HG03039 (cell line): ENCODE results near the gene LCN6.
"Not testable (repeated sequence)": the region's sequence is repeated elsewhere in the genome, so short reads cannot be mapped to it uniquely, and the experiment has no call there.

ENCODE experiments used
- ATAC-seq: cut with Tn5 transposase; IDR thresholded peaks from one replicate; pipeline ENCODE4 v1.9.1; 2021; ENCODE audit warnings: mild to moderate bottlenecking, moderate library complexity; ENCODE audit not compliant: unreplicated experiment

Gene LCN6

DNA sequence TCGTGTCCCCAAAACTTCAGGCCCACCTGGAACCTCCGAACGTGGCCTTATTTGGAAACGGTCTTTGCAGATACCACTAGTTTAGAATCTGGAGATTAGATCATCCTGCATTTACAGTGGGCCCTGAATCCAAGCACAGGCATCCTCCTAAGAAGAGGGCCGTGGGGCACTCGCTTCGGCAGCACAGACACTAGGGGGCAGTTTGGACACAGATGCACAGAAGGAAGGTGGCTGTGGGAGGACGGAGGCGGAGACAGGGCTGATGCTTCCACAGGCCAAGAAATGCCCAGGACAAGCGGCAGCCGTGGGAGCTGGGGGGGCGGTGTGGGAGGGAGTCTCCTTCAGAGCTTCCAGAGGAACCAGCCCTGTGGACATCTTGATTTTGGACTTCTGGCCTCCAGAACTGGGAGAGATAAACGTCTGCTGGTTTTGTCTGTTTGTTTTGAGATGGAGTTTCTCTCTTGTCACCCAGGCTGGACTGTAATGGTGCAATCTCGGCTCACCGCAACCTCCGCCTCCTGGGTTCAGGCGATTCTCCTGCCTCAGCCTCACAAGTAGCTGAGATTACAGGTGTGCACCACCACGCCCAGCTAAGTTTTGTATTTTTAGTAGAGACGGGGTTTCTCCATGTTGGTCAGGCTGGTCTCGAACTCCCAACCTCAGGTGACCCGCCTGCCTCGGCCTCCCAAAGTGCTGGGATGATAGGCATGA lies 12.7 kb upstream of the LCN6 start:
- ATAC-seq, result not testable (repeated sequence)

DNA sequence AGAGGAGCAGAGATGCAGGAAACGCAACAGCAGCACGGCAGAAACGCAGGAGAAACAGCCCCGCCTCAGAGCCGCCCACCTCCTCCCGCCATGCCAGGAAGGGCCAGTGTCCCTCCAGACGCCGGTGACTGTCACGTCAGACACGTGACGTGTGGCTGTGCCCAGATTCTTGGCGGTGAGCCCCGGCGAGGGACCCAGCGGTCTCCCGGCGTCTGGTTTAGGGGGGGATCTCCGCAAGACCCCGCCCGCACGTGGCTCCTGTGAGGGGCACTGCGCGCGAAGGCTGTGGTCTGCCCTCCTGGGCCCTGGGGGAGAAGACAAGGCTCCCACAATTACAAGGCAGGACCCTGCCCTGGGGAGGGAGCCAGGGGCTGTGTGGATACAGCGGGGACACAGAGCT lies 12.1 kb upstream of the LCN6 start:
- ATAC-seq, result no peak

GRCh38 chr9:136759436-136760325 lies 11.4 kb upstream of the LCN6 start:
- ATAC-seq, result no peak

DNA sequence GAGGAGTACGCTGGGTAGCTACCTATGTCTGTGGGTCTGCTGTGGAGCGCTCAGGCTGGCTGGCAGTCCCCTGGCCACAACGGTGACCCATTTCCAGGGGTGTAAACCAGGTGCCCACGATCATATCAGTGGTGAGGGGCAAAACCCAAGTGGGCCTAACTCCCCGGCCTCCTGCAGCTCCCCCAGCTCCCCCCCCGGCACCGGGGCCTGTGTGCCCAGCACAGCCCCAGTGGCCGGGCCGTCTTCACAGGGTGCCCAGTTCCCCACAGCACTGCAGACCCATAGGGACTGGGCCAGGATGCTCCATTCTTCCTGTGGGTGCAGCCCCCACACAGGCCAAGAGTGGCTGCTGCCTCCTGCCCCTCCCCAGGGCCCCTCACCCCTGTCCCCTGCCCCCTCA lies 10.7 kb upstream of the LCN6 start:
- ATAC-seq, result no peak

DNA sequence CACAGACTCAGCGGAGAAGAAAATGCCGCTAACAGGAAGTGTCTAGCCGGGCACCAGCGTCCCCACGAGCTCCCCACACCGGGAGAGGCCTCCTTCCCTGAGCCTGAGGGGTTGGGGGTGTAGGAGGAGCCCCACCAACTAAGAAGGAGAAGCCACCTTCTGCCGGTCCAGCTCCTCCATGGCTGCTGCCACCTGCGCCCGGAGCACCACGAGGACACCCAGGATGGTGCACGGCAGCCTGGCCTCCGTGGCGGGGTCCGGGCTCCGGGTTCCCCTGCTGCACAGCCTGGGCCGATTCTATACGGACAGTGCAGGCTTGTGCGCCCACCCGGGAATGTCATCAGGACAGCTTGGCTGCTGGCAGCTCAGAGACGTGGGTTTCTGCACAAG lies 9.4 kb upstream of the LCN6 start:
- no peak for ATAC-seq

GRCh38 chr9:136757328-136757727 lies 9.0 kb upstream of the LCN6 start:
- no peak for ATAC-seq

DNA sequence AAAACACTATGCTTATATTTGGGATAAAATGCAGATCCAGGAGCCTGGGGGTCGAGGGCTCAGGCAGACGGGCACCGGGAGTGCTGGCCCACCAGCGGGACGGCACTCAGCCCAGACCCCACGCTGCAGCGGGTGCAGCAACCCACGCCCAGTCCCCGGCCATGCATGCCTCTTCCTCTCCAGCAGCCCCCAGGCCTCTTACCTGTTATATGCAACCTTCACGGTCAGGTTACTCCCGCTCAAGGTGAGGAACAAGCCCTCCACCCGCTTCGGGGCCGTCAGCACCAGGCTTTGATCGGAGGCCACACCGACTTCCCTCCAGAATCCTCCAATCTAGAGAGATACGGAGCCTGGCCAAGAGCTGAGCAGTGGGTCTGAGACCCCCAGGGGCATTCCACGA lies 8.5 kb upstream of the LCN6 start:
- ATAC-seq, result no peak

DNA sequence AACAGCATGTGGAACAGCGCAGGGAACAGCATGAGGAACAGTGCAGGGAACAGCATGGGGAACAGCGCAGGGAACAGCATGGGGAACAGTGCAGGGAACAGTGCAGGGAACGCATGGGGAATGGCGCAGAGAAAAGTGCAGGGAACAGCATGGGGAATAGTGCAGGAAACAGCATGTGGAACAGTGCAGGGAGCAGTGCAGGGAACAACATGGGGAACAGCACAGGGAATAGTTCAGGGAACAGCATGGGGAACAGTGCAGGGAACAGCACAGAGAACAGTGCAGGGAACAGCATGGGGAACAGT lies 7.8 kb upstream of the LCN6 start:
- no peak for ATAC-seq

DNA sequence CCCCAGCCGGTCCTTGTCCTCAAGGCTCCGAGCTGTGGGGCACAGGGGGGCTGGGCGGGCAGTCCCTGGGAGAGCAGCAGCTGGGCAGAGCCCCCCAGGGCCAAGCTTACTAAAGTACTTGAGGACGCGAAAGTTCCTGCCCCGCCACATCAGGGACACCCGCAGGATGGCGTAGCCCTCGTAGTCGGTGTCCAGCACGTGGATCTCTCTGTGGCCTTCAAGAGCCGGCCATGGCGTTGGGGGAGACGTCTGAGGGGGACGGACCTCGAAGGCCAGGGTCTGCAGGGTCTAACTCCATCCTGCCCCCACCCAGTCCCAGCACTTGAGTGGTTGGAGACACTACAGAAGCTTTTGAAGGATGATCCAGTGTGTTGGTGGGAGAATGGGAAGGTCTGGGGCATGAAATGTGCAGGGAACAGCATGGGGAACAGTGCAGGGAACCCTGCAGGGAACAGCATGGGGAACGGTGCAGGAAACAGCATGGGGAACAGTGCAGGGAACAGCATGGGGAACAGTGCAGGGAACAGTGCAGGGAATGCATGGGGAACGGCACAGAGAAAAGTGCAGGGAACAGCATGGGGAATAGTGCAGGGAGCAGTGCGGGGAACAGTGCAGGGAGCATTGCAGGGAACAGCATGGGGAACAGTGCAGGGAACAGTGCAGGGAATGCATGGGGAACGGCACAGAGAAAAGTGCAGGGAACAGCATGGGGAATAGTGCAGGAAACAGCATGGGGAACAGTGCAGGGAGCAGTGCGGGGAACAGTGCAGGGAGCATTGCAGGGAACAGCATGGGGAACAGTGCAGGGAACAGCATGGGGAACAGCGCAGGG lies 7.2 kb upstream of the LCN6 start:
- ATAC-seq, result not testable (repeated sequence)

DNA sequence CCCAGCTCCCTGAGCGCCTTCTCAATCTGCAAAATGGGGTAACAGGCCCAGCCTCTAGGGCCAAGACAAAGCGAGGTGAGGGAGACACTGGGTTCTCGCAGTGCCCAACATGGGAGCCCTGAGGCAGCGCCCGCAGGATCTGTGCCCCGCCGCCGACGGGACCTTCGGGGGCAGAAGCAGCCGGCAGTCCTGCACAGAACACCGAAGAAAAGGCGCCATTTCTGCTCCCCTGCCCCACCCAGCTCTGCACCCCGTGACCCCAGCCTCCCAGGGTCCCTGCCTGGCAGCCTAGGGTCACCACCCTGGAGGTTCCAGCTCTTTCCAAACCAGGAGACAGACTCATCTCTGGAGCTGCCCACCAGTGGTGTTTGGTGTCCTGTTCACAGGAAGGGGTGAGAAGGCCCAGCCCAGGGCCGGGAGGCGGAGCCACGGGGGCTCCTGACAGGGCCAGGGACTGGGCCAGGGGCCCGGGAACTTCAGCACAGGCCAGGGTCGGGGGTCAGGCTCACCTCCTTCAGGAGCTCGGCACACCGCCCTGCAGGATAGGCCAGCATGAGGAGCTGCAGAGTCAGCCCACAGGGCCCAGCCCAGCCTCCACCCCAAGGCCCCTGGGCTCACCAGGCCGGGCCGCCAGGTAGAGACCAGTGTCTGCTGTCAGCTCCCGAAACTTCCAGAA lies 6.4 kb upstream of the LCN6 start:
- ATAC-seq, result no peak

DNA sequence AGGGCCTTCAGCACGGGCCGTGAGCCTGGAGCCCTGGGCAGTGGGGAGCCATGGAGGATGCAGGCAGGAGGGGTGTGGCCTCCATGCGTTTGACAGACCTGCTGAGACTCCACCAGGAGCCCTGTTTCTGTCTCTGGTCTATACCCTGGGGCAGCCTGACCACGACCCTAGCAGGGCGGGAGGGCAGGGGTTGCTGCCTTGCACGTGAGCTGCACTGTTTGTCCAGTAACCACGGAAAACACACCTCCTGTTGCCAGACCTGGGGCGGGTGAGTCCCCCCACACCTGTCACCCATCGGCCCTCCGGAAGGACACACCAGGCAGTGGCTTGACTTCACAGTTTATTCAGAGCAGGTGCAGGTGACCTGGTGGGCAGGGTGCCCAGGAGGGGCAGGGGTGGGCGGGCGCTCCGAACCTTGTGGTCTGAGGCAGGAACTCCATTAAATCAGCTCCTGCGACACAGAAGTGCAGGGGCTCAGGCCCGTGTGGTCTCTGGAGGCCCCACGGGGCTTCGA lies 5.8 kb upstream of the LCN6 start:
- no peak for ATAC-seq

GRCh38 chr9:136753371-136754058 lies 5.2 kb upstream of the LCN6 start:
- no peak for ATAC-seq

- no peak for ATAC-seq
Observed at GRCh38 chr9:136751814-136752213, 3.5 kb upstream of the LCN6 start.

- no peak for ATAC-seq
Observed at GRCh38 chr9:136751244-136751643, 2.9 kb upstream of the LCN6 start.

DNA sequence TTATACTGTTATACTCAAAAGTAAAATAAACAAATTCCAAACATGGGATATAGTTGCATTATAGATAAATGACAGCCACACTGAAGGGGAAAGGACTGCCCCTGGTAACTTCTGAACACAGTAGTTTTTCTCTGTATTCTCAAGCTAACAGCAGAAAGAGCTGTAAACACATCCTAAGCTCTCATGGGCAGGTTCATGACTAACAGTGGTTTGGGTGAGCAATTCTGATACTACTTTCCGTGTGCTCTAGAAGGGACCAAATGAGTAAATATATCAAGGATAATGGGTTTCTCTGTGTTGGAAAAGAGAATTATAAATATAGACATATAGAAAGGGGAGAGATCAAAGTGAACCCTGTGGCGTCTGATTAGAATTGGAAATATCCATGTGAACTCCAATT lies 2.2 kb upstream of the LCN6 start:
- ATAC-seq, result no peak

DNA sequence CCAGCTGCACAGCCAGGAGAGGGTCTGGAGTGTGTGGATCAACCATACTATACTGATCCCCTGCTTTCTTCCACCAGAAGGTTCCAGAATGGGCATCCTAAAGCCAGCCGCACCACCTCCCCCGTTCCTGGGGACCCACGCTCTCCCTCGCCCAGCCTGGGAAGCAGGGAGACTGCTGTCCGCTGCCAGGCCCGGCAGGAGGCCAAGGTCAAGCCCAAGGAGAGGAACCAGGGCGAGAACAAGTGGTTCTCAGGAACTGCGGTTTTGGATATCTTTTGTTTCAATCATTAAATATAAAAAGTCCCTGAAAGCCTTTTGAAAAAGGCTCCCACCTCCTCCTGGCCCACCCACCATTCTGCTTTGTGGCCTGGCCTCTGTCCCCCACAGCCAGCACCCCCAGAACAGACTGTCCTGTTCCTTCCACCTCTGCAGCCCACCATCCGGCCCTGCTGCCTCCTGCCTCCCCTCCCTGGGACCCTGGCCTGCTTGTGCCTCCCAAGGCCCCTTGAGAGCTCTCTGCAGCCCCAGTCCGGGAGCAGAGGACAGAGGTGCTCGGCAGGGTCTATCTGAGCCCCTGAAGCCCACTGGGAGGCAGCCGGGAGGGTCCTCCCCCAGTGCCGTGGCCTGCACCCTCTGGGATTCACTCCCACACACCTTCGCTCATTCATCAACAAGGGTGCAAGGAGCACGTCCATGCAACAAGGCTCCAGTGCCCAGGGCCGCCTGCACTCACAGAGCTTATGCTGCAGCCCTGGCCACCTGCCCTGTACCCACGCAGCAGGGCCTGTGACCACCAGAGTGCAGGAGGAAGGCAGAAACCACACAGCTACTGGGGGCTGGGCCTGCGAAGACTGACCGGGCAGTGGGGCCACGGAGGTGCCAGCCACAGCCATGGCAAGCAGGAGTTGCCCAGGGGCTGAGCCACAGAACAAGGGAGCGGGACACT lies 614 bp upstream of the LCN6 start:
- ATAC-seq, result no peak

DNA sequence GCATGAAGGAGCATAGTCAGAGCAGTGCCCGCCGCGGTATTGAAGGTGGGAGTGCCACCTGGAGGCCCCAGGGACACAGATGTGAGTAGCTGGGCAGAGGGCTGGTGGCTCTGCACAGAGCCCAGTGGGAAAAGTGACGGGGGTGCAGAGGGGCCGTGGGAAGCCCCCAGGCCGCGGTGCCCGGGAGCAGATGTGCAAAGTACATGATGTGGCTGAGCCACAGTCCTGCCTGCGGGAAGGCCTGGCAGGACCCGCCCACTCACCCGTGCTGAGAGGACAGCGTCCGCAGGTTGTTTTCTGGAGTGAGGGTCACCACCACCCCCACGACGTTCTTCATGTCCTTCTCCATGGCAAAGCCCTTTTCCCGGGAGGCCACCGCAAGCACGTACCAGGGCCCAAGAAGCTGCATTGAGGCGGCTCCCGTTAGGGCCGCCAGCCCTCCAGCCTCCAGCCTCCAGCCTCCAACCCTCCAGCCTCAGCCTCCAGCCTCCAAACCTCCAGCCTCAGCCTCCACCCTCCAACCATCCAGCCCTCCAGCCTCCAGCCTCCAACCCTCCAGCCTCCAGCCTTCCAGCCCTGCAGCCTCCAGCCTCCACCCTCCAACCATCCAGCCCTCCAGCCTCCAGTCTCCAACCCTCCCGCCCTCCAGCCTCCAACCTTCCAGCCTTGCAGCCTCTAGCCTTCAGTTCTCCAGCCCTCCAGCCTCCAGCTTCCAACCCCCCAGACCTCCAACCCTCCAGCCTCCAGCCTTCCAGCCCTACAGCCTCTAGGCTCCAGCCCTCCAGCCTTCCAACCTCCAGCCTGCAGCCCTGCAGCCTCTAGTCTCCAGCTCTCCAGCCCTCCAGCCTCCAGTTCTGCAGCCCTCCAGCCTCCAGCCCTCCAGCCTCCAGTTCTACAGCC lies 914 bp downstream of the LCN6 start:
- ATAC-seq, result no peak

GRCh38 chr9:136746621-136747020 lies 1.7 kb downstream of the LCN6 start:
- no peak for ATAC-seq
